Caco-2 (cell line): ENCODE measurements around the gene DGKE. TPM values are rescaled to one million over a fixed set of nuclear protein-coding genes. Genes with fewer than 3 reads are reported as not detected.

Experiments used
- BruUV-seq: library from RNA; stranded (reverse); fragments of 400-500 nt; replicated peaks from 2 replicates; lab custom pipeline; 2021; lab: Mats Ljungman, UMichigan
- CTCF ChIA-PET: fragments of 300-600 bp; sonication (Branson Sonifier 250); formaldehyde crosslinking; loops from one replicate; lab custom pipeline; 2022; ENCODE audit warnings: antibody characterized with exemption; lab: Charles Lee
- POLR2A ChIA-PET: fragments of 300-600 bp; sonication (Branson Sonifier 250); formaldehyde crosslinking; loops from one replicate; lab custom pipeline; 2022; ENCODE audit warnings: antibody characterized with exemption; lab: Charles Lee
- DNase-seq, 2 experiments: peaks; one replicate each; pipeline versions ENCODE4 v3.0.0 to v3.0.0-alpha.2; 2020 to 2022
- H3K27me3 ChIP-seq: replicated peaks from 2 replicates; pipeline ENCODE4 v1.6.0; 2011; ENCODE audit warnings: low read length; ENCODE audit not compliant: control insufficient read depth, insufficient read depth
- H3K36me3 ChIP-seq: 2 replicates; pipeline ENCODE4 v1.5.1; 2011; ENCODE audit warnings: low read length; ENCODE audit not compliant: control insufficient read depth, insufficient read depth
- H3K4me1 ChIP-seq: fragments of 250-450 bp; sonication (Bioruptor Pico); 2 replicates; pipeline ENCODE4 v1.5.1; 2020; ENCODE audit warnings: mild to moderate bottlenecking
- H3K4me3 ChIP-seq: 2 replicates; pipeline ENCODE4 v1.5.1; 2011; ENCODE audit warnings: low read depth, mild to moderate bottlenecking, control low read depth, low read length
- H3K9me3 ChIP-seq: fragments of 250-450 bp; sonication (Bioruptor Pico); 2 replicates; pipeline ENCODE4 v1.5.1; 2020; ENCODE audit warnings: mild to moderate bottlenecking, moderate library complexity
- H3K27ac Mint-ChIP-seq: one replicate; pipeline ENCODE4 v1.8.0; 2022; ENCODE audit warnings: mixed read lengths; ENCODE audit not compliant: unreplicated experiment
- H3K27me3 Mint-ChIP-seq: one replicate; pipeline ENCODE4 v1.8.0; 2022; ENCODE audit warnings: mixed read lengths; ENCODE audit not compliant: insufficient read depth, unreplicated experiment
- H3K36me3 Mint-ChIP-seq: one replicate; pipeline ENCODE4 v1.8.0; 2022; ENCODE audit warnings: mild to moderate bottlenecking, mixed read lengths; ENCODE audit not compliant: insufficient read depth, unreplicated experiment
- H3K4me1 Mint-ChIP-seq: one replicate; pipeline ENCODE4 v1.8.0; 2022; ENCODE audit warnings: low read depth, mixed read lengths; ENCODE audit not compliant: unreplicated experiment
- H3K4me3 Mint-ChIP-seq: one replicate; pipeline ENCODE4 v1.8.0; 2022; ENCODE audit warnings: mild to moderate bottlenecking, moderate library complexity, mixed read lengths; ENCODE audit not compliant: unreplicated experiment
- H3K9me3 Mint-ChIP-seq: one replicate; pipeline ENCODE4 v1.8.0; 2022; ENCODE audit warnings: mixed read lengths; ENCODE audit not compliant: unreplicated experiment
- CTCF ChIP-seq, 2 experiments: fragments of 200-600 bp in 1 of 2; IDR thresholded peaks; 1 replicate in 1 of 2; 2 replicates in 1 of 2; pipeline versions ENCODE4 v1.5.1 to v1.8.0; 2011 to 2022; ENCODE audit warnings: antibody characterized with exemption in 1 of 2, control low read depth in 1 of 2, inconsistent platforms in 1 of 2, low read depth in 1 of 2, low read length in 1 of 2, mild to moderate bottlenecking in 1 of 2, moderate library complexity in 1 of 2; ENCODE audit not compliant: insufficient read depth in 1 of 2, severe bottlenecking in 1 of 2, unreplicated experiment in 1 of 2
- intact Hi-C: fragments of 100-400 bp; cut with micrococcal nuclease; formaldehyde crosslinking; loops from one replicate; pipeline ENCODE4 v1.10.0; 2022; ENCODE audit not compliant: unreplicated experiment
- total RNA-seq: library from RNA; stranded (reverse); gene quantifications from 2 replicates; pipeline ENCODE4 v1.2.3, GENCODE V29; 2022

DGKE gene
- total RNA-seq, 1 experiment from 2014 or later = 15.5 TPM

GRCh38 chr17:56870081-56870651, 36.2 kb downstream of the DGKE start:
- Mint-ChIP-seq H3K4me3 (no peak overlapping the region), H3K4me1 (no peaks in the 10 kb centered on the region), H3K9me3 (no peaks in the 10 kb centered on the region), H3K27ac (no peak overlapping the region), H3K27me3 (no peaks in the 10 kb centered on the region), H3K36me3 (peaks cover 5% of the 10 kb centered on the region)
- Histone ChIP-seq H3K9me3 (no peaks in the 10 kb centered on the region), H3K36me3 (no peaks in the 10 kb centered on the region), H3K27me3 (no peaks in the 10 kb centered on the region), H3K4me1 (0 out of 2 replicates have a peak, but pooled peaks cover 6% of the 10 kb centered on the region), H3K4me3 (no peak overlapping the region)
- BruUV-seq = no TSS peak
- intact Hi-C loops = no loop called here
- no peak for DNase-seq
- CTCF ChIA-PET = no interaction called here
- no peak for TF ChIP-seq CTCF (IDR thresholded peaks at IDR 0.05; ENCODE audit: insufficient read depth in 1 of 2, low read depth in 1 of 2, low read length in 1 of 2, severe bottlenecking in 1 of 2, unreplicated experiment in 1 of 2)
- POLR2A ChIA-PET = no interaction called here

GRCh38 chr17:56876766-56877179, 42.8 kb downstream of the DGKE start:
- Mint-ChIP-seq H3K9me3 (peaks cover 11% of the 10 kb centered on the region), H3K27me3 (no peaks in the 10 kb centered on the region), H3K4me3 (no peak overlapping the region), H3K27ac (no peak overlapping the region), H3K4me1 (no peaks in the 10 kb centered on the region), H3K36me3 (no peaks in the 10 kb centered on the region)
- H3K36me3 ChIP-seq = no peaks in the 10 kb centered on the region
- H3K27me3 ChIP-seq = no peaks in the 10 kb centered on the region
- no peak overlapping the region for H3K4me3 ChIP-seq
- DNase-seq = no peak
- intact Hi-C loops = no loop called here
- CTCF ChIA-PET = no interaction called here
- TF ChIP-seq CTCF (IDR thresholded peaks at IDR 0.05; ENCODE audit: insufficient read depth in 1 of 2, low read depth in 1 of 2, low read length in 1 of 2, severe bottlenecking in 1 of 2, unreplicated experiment in 1 of 2) = no peak
- BruUV-seq = no TSS peak
- H3K9me3 ChIP-seq = no peaks in the 10 kb centered on the region
- POLR2A ChIA-PET = no interaction called here
- no peaks in the 10 kb centered on the region for H3K4me1 ChIP-seq

- H3K36me3 Mint-ChIP-seq = no peaks in the 10 kb centered on the region
- H3K4me1 Mint-ChIP-seq = no peaks in the 10 kb centered on the region
- H3K36me3 ChIP-seq = no peaks in the 10 kb centered on the region
- BruUV-seq = no TSS peak
- no peaks in the 10 kb centered on the region for H3K4me1 ChIP-seq
- H3K4me3 ChIP-seq = no peak overlapping the region
- intact Hi-C loops = no loop called here
- H3K27me3 ChIP-seq = no peaks in the 10 kb centered on the region
- TF ChIP-seq CTCF (IDR thresholded peaks at IDR 0.05; ENCODE audit: insufficient read depth in 1 of 2, low read depth in 1 of 2, low read length in 1 of 2, severe bottlenecking in 1 of 2, unreplicated experiment in 1 of 2) = no peak
- H3K27me3 Mint-ChIP-seq = no peaks in the 10 kb centered on the region
- H3K27ac Mint-ChIP-seq = no peak overlapping the region
- ChIA-PET POLR2A (no interaction called here), CTCF (no interaction called here)
- DNase-seq = no peak
- no peak overlapping the region for H3K4me3 Mint-ChIP-seq
- no peaks in the 10 kb centered on the region for H3K9me3 ChIP-seq
- H3K9me3 Mint-ChIP-seq = peaks cover 11% of the 10 kb centered on the region
These were observed 45.3 kb downstream of the DGKE start for GRCh38 chr17:56879280-56879679.
